ENCODE measurements around the gene SNRPD2.
"Not testable (repeated sequence)": the region's sequence is repeated elsewhere in the genome, so short reads cannot be mapped to it uniquely, and the experiment has no call there.

Gene SNRPD2

DNA sequence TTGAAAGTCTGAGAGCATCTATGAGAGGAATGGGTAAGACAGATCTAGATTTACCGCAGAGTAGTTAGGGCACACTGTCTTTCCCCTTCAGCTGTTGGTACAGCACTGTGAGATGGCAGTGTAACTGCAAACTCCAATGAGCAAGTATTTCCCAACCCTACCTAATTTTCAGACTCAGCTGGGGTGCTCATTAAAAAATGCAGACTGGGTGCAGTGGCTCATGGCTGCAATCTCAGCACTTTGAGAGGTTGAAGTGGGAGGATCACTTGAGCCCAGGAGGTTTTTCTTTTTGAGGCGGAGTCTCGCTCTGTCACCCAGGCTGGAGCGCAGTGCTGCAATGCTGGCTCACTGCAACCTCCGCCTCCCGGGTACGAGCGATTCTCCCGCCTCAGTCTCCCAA is 13.4 kb upstream of the SNRPD2 start:
- DNase-seq (ENCODE audit: low read depth, low spot score) = no peak

DNA sequence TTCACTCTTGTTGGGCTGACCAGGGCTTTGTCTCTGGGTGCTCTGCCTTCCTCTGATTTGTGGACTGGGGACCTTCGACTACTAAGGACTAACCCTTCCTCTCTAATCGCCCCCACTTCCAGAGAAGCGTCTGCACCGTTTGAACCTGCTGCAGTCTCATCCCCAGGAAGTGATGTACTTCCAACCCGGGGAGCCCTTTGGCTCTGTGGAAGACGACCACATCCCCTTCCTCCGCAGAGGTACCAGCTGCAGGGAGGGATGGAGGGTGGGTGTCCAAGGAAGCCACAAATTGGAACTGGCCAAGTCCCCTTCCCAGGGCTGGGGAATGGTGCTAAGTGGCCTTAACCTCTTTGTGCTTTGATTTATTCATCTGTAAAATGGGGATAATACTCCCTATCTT is 9.9 kb upstream of the SNRPD2 start:
- DNase-seq (ENCODE audit: low read depth, low spot score) = no peak

DNA sequence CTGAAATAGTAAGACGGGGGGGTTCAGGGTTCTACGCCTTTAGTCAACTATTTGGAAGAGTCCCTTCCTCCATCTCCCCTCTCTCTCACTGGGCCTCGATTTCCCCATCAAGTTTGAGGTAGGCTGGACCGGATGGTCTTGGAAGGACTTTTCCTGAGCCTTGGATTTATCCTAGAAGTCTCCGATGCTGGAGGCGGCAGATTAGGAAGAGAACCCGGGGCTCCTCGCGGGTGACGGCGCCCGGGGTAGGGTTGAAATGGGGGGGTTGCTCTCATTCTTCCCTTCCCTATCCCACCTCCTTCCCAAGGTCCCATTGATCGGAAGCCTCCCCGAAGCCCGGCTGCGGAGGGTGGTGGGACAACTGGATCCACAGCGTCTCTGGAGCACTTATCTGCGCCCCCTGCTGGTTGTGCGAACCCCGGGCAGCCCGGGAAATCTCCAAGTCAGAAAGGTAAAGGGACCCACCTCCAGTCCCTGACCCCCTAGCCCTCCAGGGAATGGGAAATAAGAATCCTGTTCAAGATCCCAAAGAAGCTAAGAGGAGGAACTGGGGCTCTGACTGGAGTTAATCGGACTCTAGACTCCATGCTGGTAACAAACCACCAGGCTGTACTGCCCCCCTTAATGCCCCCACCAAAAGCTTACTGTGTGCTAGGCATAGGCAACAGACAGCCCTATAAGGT is 1.5 kb upstream of the SNRPD2 start:
- DNase-seq (ENCODE audit: low read depth, low spot score) = peak; percentile 89

DNA sequence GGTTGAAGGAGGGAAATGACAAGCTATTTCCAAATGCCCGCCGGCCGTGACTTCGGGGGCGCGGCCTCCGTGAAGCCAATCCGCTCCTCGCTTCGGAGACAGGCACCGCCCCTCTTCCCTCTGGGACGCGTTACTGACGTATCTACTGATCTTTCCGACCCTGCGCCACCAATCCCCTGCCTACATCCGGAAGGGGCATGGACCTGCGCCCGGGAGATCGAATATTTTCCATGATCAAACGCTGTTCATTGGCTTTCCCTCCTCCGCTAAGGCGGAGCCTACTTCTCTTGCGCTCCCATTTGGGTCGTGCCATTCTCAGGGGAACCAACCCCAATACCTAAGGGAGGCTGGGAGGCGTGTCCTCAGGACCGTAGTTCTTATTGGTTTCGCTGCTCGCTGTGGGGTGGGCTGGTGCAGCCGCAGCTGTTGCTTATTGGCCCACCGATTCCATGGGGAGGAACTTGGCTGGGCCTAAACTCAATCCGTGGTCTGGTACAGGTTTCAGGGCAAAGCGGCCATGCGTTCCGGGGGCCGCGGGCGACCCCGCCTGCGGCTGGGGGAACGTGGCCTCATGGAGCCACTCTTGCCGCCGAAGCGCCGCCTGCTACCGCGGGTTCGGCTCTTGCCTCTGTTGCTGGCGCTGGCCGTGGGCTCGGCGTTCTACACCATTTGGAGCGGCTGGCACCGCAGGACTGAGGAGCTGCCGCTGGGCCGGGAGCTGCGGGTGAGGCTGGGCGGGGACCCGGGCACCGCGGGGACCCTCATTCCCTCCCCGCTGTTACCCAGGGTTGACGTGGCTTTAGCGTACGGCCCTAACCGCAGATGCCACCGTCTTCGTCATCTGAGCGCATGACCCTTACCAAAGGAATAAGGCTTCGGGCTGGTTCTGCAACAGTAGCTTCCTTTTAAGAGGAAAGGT is 693 bp upstream of the SNRPD2 start, which contains the start of gene QPCTL:
TSS of gene QPCTL (plus strand) at position 480 of the 919 bp plus-strand sequence. CDS start at position 518, 38 bp downstream.
- peak; percentile 100 for DNase-seq (ENCODE audit: low read depth, low spot score)

DNA sequence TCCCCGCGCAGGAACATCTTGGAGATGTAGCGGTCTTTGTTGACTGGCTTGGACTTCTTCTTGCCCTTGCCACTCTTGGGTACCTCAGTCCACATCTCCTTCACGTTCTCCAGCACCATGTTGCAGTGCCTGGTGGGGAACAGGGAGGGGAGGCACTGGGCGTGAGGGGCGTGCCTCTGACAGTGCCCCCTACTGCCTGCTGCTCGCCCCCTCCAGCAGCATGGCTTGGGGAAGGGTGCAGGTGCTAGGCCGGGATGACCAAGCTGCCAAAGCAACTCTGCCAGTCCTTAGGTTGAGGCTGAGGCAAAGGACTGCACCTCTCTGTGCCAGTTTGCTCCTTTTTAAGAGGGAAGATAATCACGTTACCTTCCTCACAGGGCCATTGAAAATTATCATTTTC is 4.2 kb downstream of the SNRPD2 start:
- no peak for DNase-seq (ENCODE audit: low read depth, low spot score)

DNA sequence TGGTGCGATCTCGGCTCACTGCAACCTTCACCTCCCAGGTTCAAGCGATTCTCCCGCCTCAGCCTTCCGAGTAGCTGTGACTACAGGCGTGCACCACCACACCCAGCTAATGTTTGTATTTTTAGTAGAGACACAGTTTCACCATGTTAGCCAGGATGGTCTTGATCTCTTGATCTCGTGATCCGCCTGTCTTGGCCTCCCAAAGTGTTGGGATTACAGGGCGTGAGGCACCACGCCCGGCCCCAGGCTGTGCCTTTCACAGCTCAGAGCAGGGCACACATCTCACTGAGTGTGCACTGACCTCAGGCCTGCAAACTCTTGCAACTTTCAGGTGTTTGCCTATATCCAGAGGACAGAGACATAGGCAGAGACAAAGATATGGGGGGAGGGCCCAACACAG is 6.7 kb downstream of the SNRPD2 start:
- DNase-seq (ENCODE audit: low read depth, low spot score) = not testable (repeated sequence)

DNA sequence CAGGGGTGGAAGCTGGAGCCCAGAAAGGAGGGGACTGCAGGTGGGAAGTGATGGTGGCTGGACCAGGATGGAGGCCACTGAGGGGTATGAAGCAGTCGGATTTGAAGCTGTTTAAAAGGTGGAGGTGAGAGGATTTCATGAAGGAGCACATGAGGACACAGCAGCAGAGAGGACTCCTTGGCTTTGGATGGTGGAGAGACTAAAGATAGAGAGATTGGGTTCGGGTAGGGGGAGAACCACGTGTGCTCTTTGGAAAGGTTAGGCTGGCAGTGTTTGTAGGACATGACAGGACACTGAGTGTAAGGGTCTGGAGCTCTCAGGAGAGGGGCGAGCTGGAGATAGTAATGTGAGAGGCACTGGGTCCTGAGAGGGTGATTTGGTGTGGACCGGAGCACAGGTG is 8.8 kb downstream of the SNRPD2 start:
- DNase-seq (ENCODE audit: low read depth, low spot score) = no peak

DNA sequence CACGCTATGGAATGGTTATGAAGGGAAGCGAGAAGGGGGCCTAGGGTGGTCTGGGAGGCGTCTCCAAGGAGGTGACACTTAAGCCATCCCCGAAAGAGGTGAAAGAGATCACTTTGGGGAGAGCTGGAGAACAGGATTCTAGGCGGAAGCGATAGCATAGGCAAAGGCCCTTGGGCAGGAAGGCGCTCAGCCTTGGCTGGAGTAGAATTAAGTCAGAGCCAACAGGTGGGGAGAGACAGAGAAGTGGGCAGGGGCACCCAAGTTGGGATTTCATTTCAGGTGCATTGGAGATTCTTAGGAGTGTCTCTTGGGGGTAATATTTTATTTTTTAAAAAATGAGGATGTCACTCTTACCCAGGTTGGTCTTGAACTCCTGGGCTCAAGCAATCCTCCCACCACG is 9.6 kb downstream of the SNRPD2 start:
- DNase-seq (ENCODE audit: low read depth, low spot score) = no peak

DNA sequence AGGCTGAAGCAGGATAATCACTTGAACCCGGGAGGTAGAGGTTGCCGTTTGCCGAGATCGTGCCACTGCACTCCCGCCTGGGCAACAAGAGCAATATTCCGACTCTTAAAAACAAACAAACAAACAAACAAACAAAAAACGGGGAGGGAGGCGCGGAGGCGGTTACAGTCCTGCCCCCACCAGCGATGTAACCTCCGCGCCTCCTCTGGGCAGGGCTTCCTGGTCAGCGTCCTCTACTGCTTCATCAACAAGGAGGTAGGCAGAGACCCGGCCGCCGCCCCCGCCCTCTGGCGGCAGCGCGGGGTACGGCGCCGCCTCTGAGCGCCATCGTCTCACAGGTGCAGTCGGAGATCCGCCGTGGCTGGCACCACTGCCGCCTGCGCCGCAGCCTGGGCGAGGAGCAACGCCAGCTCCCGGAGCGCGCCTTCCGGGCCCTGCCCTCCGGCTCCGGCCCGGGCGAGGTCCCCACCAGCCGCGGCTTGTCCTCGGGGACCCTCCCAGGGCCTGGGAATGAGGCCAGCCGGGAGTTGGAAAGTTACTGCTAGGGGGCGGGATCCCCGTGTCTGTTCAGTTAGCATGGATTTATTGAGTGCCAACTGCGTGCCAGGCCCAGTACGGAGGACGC is 10.2 kb downstream of the SNRPD2 start:
- peak; percentile 97 for DNase-seq (ENCODE audit: low read depth, low spot score)

DNA sequence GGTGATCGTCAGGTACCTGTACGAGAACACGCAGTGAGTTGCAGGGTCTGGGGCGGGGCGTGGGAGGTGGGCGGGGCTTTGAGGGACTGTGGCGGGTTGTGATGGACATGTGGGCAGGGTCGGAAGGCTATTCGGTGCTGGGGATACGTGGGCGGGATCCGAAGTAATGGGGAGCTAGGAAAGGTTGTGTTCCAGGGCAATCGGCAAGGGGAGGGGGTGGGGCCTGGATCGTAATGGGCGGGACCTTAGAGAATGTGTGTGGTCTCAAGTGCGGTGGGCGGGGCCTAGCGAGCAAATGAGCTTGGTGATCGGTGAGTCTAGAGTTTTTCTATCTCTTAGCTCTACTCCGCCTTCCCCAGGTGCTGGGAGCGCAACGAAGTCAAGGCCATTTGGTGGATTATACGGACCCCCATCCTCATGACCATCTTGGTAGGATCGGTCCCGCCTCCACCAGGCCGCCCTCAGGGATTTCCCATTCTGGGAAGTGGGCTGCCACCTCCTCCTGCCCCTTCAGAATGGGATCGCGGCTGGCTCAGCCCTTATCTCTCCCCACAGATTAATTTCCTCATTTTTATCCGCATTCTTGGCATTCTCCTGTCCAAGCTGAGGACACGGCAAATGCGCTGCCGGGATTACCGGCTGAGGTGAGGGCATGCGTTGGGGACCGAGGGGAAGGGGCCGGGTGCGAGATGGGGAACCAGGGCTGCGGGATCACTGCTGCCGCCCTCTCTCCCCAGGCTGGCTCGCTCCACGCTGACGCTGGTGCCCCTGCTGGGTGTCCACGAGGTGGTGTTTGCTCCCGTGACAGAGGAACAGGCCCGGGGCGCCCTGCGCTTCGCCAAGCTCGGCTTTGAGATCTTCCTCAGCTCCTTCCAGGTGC is 14.2 kb downstream of the SNRPD2 start:
- peak; percentile 98 for DNase-seq (ENCODE audit: low read depth, low spot score)

DNA sequence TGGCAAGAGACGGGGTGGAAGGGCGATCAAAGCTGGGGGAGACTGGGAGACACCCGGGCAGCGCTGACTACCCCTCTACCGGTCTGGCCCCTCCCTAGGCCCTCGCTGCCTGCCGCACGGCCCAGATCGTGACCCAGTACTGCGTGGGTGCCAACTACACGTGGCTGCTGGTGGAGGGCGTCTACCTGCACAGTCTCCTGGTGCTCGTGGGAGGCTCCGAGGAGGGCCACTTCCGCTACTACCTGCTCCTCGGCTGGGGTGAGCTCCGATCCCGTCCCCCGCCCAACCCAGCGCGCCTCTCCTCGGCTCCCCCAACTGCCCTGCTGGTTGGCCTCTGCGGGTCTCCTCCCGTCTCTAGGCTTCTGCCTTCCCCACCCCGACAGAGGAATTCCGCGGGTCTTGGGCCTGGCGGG is 14.9 kb downstream of the SNRPD2 start:
- DNase-seq (ENCODE audit: low read depth, low spot score) = peak; percentile 56

DNA sequence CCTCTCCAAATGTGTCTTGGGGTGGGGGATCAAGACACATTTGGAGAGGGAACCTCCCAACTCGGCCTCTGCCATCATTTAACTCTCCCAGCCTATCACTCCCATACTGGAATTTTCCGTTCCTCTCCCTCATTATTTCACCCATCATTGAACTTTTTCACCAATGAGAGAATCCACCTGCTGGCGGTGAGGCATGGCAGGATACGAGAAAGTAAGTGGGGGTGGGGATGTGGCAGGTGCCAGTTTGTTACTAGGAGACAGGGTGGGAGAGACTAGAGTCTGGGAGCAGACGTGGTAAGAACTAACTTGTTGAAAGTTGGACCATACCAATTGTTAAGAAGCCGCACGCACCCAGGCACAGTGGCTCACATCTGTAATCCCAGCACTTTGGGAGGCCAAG is 16.8 kb downstream of the SNRPD2 start:
- no peak for DNase-seq (ENCODE audit: low read depth, low spot score)

DNA sequence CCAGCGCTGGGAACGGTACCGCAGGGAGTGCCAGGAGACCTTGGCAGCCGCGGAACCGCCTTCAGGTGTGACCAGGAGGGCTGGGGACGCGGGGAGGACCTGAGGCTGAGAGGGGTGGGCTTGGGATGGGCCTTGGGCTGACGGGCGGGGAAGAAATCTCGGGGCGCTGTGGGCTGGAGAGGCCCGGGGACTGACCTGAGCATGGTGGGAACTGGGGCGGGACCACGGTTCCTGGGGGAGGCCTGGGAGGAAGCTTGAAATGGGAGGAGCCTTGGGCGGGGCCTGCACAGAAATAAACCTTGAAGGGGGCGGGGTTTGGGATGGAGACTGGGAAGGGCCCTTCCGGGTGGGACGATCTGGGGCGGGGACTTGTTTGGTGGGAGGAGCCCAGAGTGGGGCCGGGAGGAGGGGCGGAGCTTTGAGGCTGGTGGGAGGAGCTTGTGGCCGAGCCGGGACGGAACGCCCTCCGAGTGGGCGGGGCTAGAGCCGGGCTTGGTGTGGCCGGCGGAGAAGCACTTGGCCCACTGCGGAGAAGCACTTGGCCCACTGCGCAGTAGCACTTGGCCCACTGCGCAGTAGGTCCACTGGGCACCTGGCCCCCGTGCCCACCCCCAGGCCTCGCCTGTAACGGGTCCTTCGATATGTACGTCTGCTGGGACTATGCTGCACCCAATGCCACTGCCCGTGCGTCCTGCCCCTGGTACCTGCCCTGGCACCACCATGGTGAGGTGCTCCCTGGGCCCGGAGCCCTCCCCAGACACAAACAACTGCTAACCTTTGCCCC is 20.9 kb downstream of the SNRPD2 start:
- peak; percentile 93 for DNase-seq (ENCODE audit: low read depth, low spot score)

DNA sequence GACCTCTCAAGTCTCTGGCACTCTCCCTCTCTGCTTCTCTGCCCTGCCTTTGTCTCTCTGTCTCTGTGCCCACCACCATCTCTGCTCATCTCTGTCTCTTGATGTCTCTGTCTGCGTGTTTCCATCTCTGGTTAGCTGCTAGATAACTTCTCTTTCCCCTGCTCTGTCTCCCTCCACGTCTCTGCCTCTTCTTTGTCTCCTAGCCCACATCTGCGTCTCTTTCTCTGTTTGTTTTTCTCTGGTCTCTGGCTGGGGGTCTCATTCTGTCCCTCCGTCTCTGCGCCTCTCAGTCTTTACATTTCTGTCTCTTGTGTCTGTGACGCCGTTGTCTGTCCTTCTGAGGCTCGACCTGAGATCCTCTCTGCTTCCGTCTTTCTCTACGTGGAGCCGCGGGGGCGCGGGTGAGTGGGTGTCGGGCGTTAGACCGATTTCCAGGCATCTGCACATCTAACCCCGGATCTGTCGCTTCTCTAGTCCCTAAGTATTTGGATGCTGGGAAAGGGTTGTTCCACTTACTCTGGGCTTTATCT is 23.3 kb downstream of the SNRPD2 start:
- no peak for DNase-seq (ENCODE audit: low read depth, low spot score)

DNA sequence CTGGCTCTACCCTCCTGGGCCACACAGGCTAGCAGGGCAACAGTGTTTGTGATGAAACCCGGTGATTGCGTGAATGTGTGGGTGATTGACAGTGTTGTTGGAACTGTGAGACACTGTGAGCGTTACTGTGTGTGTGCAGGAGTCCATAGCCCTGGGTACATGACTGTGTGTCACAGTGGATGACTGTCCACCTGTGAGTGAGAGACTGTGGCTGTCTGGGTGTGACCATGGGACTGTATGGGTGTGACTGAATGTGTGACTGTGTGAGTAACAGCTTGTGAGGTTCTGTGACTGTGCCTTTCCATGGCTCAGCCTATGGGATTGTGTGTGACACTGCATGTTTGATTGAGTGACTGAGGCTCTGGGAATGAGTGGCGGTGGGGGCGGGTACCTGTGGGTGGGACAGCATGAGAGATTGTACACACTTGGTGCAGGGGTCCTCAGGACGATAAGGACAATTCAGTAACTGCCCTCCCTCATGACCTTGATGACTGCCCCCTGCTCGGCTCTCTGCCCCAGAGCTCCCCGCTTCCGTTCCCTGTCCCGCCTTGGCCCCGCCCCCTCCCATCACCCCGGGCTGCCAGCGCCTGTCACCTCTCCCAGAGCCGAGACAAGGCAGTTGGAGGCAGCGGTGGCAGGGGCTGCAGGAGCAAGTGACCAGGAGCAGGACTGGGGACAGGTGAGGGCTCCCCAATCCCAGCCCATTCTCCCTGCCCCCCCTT is 24.0 kb downstream of the SNRPD2 start, which contains the start of gene GIPR:
TSS of gene GIPR (plus strand) at position 602 of the 722 bp plus-strand sequence. CDS start 1,300 bp downstream, outside the sequence.
- peak; percentile 40 for DNase-seq (ENCODE audit: low read depth, low spot score)

DNA sequence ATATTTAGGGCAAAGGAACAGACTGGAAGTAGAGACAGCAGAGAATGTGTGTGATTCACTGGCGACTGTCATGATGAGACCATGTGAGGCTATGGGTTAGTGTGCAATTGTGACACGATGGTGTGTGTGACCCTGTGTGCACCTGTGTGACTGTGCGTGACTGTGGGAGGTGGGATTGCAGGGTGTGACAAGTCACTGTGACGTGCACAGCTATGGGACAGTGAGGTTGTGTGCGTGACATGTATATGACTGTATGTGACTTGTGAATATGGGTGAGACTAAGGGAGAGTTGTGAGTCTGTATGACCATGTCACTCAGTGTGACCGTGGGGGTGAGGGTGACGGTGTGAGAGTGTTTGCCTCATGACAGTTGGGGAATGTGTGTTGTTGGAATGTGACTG is 27.2 kb downstream of the SNRPD2 start:
- no peak for DNase-seq (ENCODE audit: low read depth, low spot score)

DNA sequence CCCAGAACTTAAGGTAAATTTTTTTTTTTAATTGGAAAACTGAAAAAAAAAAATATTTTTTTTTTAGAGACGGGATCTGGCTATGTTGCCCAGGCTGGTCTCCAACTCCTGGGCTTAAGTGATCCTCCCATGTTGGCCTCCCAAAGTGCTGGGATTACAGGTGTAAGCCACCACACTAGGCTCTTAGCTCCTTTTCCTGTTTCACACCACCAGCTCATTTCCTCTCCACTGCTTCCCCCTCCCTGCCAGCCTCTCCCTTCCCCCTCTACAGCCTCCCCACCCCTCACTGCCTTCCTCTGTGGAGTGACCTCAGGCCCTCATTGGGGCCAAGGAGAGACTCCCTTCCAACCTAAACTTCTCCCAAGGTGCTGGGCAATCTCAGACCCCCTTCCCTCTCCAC is 28.0 kb downstream of the SNRPD2 start:
- no peak for DNase-seq (ENCODE audit: low read depth, low spot score)

DNA sequence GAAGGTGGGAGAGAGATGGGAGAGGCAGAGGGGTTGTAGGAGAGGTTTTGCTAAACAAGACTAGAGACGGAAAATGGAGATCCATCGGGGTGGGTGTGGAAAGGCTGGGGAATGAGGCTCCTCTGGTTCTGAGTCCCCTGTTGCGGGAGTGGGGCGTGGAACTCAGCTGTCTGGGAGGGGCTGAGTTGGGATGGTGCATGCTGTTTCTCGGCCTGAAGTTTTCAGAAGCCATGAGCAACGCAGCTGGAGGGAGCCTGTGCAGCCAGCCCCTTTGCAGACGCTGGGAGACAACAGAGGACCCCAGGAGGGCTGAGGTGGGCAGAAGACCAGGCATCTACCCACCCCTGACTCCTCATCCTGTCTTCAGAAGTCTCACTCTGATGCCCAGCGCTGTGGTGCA is 31.1 kb downstream of the SNRPD2 start:
- no peak for DNase-seq (ENCODE audit: low read depth, low spot score)

DNA sequence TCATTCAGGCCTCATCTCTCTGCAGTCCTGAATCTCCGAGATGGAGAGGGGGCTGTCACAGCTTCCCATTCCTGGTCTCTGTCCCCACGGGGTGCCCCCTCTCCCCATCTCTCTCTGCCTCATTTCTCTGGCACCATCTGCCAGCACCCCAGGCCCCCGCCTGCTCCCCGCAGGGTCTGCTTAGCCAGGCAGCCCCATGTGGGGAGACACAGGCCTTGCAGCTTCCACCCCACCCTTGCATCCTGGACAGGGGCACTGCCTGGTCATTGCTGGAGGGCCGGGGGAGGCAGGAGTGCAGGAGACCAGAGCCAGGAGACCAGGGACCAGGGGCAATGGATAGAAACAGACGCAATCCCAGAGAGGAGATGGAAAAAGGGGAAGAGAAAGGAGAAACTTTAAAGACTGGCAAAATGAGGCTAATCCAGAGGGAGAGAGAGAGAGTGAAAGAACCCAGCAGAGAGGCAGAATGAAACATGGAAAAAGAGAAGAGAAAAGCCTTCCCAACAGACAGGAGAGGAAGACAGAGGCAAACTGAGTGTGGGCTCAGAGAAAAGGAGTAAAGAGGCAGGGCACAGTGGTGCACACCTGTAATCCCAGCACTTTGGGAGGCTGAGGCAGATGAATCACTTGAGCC is 32.5 kb downstream of the SNRPD2 start:
- no peak for DNase-seq (ENCODE audit: low read depth, low spot score)

All from ELF-1 (cell line).